ENCODE measurements around the gene POU2F1. TPM values are rescaled to one million over a fixed set of nuclear protein-coding genes. Genes with fewer than 3 reads are reported as not detected.

Gene POU2F1
- total RNA-seq, 1 donor from 2014 or later = 7.2 TPM

DNA sequence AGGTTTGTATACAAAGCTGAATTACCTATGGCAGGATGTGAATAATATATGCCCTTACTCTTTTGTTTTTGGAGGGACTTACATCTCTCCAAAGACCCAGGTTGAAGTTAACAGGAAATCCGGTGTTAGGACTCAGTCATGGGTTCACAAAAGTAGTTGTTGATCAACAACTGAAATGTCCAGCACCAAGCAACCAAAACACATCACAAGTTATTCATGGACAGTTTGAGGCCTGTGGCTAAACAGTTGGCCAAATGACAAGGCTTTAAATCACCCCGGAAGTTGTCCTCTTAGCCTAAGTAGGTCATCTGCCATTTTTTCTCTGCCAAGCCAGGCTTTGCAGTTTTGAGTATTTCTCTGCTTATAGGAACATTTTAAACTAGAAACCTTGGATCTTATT is 207.7 kb downstream of the POU2F1 start:
- peak; percentile 27 for DNase-seq (ENCODE audit: low read depth)
- TF ChIP-seq, protein P1, sequence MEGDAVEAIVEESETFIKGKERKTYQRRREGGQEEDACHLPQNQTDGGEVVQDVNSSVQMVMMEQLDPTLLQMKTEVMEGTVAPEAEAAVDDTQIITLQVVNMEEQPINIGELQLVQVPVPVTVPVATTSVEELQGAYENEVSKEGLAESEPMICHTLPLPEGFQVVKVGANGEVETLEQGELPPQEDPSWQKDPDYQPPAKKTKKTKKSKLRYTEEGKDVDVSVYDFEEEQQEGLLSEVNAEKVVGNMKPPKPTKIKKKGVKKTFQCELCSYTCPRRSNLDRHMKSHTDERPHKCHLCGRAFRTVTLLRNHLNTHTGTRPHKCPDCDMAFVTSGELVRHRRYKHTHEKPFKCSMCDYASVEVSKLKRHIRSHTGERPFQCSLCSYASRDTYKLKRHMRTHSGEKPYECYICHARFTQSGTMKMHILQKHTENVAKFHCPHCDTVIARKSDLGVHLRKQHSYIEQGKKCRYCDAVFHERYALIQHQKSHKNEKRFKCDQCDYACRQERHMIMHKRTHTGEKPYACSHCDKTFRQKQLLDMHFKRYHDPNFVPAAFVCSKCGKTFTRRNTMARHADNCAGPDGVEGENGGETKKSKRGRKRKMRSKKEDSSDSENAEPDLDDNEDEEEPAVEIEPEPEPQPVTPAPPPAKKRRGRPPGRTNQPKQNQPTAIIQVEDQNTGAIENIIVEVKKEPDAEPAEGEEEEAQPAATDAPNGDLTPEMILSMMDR (conservative IDR thresholded peaks at IDR 0.05; ENCODE audit: low read depth, low read length) = no peak
- H3K4me3 ChIP-seq (ENCODE audit: low read depth, low read length) = no peak overlapping the region

DNA sequence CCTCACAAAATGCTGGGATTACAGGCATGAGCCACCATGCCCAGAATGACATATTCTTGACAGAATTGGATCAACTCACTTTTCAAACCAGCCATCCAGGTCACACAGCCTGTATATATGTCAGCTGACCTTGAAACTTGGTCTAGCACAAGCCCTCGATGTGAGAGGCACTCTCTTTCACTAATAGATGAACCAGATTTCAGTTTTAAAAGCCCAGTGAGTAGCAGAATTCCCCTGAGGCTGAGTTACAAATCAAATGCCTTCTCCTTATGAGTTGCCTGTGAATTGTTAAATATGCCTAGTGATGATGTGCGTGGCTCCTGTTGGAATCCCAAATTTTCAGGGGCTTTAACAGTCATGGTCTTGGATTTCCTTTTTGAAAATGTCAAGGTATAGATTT is 208.9 kb downstream of the POU2F1 start:
- H3K4me3 ChIP-seq (ENCODE audit: low read depth, low read length) = no peak overlapping the region
- DNase-seq (ENCODE audit: low read depth) = no peak
- TF ChIP-seq, protein P1 (conservative IDR thresholded peaks at IDR 0.05; ENCODE audit: low read depth, low read length) = no peak

DNA sequence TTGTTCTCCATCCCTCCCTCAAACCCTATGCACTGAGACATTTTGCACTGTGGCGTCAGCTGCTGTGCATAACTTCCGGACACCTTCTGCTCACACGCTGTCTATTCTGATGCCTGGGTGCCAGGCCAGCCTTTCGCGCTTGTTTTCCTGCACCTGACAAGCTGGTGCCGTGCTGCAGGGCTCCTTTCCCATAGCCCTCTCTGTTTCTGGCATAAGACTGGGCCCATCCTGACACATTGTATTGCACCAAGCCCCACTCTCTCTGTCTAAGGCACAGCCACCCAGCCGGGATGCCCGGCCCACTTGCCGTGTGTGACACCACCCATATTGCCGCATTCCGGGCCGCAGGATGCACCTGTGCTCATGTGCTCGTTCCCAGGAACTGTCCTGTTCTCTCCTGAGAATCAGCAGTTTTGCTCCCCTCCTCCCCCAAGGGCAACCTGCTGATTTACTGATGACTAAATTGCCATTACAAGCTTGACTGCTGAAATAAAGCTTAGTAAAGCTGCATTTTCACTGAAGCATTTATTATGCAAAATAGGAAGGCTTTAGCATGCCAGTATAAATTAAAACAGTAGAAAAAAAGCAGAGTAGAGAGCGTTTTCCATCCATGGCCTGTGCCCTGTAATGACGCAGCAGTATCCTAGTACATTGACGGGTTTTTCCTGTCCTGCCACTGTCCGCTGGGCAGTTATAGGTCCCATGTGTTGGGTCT is 209.6 kb downstream of the POU2F1 start:
- DNase-seq (ENCODE audit: low read depth) = no peak
- no peak overlapping the region for H3K4me3 ChIP-seq (ENCODE audit: low read depth, low read length)
- TF ChIP-seq, protein P1 (conservative IDR thresholded peaks at IDR 0.05; ENCODE audit: low read depth, low read length) = no peak

DNA sequence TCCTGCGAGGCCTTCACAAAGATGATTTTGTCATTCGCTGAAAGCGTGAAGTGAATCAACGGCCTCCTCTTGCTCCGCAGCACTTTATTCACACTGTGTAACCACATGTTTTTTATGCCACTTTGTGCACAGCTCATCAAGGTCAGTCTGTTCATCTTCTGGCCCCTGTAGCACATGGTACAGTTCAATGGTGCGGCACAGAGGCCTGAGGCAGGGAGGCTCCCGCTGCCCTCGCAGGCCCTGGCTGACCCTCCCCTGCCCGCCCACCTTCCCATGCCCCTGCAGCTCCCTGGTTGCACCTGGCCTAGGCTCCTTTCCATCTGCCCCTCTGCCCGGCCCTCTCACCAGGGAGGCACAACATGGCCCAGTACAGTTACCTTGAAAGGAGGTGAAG is 210.2 kb downstream of the POU2F1 start:
- TF ChIP-seq, protein P1 (conservative IDR thresholded peaks at IDR 0.05; ENCODE audit: low read depth, low read length) = no peak
- no peak overlapping the region for H3K4me3 ChIP-seq (ENCODE audit: low read depth, low read length)
- DNase-seq (ENCODE audit: low read depth) = no peak

DNA sequence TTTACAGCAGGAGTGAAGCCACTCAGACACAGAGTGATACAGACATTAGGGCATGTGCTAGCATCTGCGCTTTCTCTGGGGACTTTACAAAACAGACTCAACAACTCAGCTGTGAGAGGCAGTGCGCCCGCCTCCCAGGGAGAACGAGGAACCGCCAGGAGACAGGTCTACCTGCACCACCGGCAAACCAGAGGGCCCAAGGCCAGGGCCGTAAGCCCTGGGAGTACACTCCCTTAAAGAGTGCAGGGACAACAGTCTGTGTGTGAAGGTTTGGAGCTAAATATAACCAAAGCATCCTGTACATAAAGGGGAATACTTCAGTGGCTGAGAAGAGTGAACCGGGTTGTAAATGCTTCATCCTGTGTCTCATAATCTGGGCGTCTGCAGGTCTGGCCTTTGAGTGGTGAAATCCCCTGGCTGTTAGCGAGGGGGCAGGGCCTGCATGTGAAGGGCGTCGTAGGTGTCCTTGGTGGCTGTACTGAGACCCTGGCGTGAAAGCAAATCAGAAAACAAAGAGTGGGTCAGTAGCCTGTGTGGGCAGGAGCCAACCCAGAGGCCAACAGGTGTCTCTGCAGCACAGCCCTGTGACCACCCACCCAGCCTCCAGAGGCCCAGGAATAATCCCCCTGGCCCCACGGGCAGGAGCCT is 210.7 kb downstream of the POU2F1 start:
- no peak for DNase-seq (ENCODE audit: low read depth)
- TF ChIP-seq, protein P1 (conservative IDR thresholded peaks at IDR 0.05; ENCODE audit: low read depth, low read length) = no peak
- no peak overlapping the region for H3K4me3 ChIP-seq (ENCODE audit: low read depth, low read length)

DNA sequence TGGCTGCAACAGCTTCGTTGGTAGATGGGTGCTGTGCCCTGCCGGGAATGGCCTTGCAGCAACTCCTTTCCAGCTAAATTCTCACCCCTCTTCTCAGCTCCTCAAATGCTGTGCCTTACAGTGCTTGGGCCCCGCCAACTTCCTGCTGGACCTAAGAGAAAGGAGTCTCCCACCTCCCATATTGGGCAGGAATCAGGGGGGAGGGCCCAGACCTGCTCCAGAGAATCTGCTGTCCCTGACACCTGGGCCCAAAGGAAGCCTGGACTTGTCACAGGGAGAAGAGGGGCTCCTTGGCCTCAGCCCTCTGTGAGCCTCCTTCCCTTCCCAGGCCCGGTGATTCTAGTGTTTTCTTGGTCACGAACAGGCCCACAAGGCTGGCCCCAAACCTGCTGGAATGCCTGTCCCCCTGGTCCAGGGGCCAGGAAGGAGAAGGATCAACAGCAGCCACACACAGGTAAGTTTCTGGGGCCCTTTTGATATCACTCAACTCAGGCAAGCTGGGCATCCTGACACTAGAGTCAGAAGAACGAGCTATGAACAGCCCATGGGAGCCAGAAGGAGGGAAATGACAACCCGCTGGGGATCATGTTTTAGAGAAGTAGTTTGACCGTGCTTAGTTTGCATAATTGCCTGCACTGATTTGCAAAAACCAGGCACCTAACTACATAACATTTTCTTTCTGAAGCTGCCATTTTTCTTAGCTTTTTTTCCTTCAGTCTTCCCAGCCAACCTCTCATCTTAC is 211.4 kb downstream of the POU2F1 start:
- TF ChIP-seq, protein P1 (conservative IDR thresholded peaks at IDR 0.05; ENCODE audit: low read depth, low read length) = no peak
- no peak for DNase-seq (ENCODE audit: low read depth)
- no peak overlapping the region for H3K4me3 ChIP-seq (ENCODE audit: low read depth, low read length)
